HG03159 (cell line): Measurements from ENCODE around the gene SSBP4.

Source experiments
- ATAC-seq: cut with Tn5 transposase; IDR thresholded peaks from one replicate; pipeline ENCODE4 v1.9.1; 2021; ENCODE audit warnings: mild to moderate bottlenecking, moderate library complexity; ENCODE audit not compliant: unreplicated experiment

The SSBP4 gene

GRCh38 chr19:18481505-18482222 is 62.5 kb downstream of the SSBP4 start:
- no peak for ATAC-seq

DNA sequence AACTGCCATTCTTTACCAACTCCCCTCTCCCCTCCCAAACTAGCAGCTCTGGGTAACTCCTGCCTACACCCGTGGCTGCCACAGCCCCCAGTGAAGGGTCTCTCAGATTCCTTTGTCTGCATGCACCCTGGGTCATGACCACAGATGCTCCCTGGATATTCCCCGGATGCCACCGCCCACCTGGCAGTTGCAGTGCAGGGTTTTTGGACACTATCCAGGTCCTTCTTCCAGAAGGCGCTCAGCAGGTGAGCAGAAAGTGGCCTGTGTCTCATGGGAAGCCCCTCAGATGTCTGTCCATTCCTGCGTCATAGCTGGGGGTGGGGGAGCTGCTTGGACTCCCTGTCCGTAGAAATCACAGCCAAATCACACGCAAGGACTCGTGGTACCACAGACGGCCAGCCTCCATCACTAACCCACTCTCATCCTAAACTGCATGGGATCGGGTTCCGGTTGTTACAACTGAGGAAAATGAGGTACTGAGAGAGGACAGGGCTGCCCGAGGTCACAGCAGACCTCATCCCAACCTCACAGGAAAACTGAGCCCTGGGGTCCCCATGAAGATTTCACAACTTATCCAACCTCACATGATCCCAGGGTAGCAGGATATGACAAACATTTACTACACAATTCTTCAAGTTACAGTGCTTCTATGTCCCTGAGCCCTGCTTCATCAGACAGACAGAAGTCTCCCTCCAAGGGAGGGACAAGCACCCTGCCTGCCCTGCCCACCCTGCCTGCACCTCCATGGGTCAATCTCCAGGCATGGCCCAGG is 64.1 kb downstream of the SSBP4 start:
- ATAC-seq: no peak
